SIG-M5 treated with dmso at 0.1 percent for 504 hours (cell line): Measurements from ENCODE around the gene TMPRSS12.
"Not testable (repeated sequence)": the region's sequence is repeated elsewhere in the genome, so short reads cannot be mapped to it uniquely, and the experiment has no call there.

ENCODE experiments used
- DNase-seq: peaks from one replicate; lab custom pipeline; 2025; ENCODE audit not compliant: unreplicated experiment; lab: John Stamatoyannopoulos, UW

TMPRSS12 gene

DNA sequence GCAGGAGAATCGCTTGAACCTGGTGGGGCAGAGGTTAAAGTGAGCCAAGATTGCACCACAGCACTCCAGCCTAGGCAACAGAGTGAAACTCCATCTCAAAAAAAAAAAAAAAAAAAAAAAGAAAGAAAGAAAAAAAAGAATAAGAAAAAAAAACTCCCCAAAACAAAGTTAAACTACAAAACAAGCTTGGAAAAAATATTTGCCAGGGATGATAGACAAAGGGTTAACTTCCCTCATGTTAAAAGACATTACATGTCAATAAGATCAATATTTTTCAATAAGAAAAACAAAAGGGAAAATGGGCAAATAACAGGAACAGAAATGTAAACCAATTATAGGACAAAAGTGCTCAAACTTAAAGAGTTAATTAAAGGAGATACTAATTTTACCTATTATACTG, 83.2 kb downstream of the TMPRSS12 start:
- no peak for DNase-seq

DNA sequence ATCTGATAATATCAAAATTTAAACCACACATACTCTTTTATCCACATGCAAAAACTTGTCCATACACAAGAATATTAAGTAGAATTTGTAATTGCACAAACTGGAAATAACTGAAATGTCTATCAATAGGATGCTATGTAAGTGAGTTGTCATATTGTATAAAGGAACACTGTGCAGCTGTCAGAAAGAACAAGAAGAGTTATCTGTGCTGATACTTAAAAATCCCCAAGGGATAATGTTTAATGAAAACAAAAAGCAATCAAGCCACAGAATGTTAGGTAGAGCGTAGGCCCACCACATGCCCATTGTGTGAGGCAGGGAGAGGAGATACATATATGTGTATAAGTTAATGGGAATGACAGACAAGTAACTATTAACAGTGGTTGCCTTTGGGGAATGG, 83.7 kb downstream of the TMPRSS12 start:
- no peak for DNase-seq

DNA sequence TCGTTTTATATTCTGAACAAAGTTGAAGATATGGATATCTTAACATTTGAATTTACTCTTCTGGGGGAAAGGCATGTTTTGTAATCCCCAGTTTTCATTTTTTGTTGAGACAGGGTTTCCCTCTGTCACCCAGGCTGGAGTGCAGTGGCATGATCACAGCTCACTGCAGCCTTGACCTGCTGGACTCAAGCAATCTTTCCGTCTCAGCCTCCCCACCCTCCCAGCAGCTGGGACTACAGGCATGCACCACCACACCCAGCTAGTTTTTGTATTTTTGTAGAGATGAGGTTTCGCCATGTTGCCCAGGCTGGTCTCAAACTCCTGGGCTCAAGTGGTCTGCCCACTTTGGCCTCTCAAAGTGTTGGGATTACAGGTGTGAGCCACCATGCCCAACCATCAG, 84.2 kb downstream of the TMPRSS12 start:
- not testable (repeated sequence) for DNase-seq

DNA sequence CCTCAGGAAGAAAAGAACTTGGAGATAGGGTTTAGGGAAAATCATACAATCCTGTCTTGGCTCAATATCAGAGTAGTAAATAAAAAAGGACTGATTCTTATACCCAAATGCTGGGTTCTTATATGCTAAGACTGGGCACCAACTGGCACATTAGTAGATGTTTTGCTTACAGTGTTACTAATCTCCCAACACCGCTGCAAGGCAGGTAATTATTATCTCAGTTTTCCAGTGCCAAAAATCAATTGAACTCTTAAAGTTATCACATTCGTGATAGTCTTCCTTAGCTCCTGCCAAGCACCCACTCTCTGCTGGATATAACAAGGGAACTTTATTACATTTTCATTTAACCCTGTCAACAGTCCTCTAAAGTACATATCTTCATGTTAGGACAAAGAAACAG, 84.6 kb downstream of the TMPRSS12 start:
- DNase-seq: no peak

DNA sequence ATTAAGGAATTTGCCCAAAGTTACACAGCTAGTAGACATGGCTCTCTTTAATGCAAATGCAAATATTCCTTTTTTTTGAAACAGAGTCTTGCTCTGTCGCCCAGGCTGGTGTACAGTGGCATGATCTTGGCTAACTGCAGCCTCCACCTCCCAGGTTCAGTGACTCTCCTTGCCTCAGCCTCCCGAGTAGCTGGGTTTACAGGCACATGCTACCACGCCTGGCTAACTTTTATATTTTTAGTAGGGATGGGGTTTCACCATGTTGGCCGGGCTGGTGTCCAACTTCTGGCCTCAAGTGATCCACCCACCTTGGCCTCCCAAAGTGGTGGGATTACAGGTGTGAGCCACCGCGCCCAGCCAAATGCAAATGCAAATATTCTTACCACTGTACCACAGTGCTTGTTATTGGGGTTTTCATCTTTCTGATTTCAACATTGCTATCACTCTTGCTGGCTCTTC, 85.1 kb downstream of the TMPRSS12 start:
- DNase-seq: no peak

DNA sequence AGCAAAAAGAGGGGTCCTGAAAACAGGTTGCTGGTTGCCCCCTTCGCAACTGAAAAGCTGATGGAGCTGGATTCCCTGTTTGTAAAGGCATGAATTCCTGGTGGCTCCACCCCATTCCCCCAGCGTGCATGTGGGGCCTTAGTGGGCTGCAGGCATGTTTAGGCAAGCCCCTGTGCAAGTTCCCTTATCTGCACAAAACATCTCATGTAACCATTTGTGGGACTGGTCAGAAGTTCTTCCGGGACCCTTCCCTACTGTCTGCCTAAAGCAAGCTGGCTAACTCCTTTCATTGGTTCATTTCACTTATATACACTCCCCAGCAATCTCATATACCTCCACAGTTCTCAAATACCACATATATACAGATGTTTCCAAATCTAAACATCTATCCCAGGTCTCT, 85.7 kb downstream of the TMPRSS12 start:
- DNase-seq: peak; percentile 58

DNA sequence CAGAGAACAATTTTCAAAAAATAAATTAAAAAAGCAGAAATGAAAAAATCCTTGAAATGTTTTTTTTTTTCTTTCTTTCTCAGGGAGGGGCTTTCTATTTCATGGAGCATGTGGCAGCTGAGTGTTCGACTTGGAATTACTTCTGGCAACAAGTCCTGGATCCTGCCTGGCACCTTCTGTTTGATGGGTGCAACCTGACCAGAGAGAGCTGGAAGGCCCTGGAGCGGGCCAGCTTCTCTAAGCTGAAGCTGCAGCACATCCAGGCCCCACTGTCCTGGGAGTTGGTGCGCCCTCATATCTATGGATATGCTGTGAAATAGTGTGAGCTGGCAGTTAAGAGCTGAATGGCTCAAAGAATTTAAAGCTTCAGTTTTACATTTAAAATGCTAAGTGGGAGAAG, 87.1 kb downstream of the TMPRSS12 start:
- no peak for DNase-seq

DNA sequence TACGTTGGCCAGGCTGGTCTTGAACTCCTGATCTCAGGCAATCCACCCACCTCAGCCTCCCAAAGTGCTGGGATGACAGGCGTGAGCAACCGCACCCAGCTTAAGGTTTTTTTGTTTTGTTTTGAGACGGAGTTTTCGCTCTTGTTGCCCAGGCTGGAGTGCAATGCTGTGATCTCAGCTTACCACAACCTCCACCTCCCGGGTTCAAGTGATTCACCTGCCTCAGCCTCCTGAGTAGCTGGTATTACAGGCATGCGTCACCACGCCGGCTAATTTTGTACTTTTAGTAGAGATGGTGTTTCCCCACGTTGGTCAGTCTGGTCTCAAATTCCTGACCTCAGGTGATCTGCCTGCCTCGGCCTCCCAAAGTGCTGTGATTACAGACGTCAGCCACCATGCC, 87.8 kb downstream of the TMPRSS12 start:
- not testable (repeated sequence) for DNase-seq

DNA sequence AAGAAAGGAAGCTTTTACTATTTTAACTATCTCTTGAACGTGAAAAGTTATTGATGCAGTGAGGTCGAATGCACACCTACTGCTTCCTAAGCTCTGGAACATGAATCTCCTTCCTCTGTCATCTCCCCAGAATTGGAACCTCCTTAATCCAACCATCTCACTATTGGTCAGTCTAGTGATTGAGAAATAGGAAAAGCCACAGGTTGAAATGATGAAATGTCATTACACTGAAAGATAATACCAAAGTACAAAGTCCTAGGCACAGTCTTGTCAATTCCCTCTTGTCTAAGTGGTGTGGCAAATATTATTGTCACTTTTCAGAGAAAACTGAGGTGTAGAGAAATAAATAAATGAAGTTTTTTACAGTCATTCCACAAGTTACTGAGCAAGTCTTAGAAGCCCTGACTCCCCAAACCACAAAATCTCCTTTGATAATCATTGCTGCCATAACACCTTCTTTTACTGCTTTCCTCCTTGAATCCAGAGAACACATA, 90.1 kb downstream of the TMPRSS12 start:
- DNase-seq: peak; percentile 29

DNA sequence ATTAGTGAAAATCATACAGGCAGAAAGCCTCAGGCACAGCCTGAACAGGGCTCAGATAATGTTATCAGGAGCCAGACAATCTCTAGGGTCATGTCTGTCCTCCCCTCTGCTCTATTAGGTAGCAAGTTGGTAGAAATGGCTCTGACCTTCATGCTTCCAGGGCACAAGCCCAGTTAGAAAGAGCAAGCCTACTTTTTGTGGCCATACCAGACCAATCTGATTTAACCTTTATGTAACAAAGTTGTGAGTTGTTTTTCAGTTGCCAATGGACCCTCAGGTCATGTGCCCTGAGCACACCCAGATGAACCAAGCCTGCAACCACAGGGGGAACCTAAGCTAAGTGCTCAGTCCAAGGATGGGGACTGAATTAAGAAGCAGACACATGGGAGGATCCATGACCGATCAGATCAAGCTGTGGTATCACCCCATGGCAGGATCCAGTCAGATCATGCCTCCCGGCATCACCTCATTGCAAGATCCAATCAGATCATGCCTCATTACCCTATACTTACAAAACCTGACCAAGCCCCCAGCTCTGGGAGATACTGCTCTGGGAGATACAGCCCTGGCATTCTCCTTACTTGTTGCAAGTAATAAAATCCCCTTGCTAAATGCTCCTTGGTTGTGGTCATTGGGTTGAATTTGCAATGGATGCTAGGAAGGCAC, 90.9 kb downstream of the TMPRSS12 start:
- DNase-seq: no peak

DNA sequence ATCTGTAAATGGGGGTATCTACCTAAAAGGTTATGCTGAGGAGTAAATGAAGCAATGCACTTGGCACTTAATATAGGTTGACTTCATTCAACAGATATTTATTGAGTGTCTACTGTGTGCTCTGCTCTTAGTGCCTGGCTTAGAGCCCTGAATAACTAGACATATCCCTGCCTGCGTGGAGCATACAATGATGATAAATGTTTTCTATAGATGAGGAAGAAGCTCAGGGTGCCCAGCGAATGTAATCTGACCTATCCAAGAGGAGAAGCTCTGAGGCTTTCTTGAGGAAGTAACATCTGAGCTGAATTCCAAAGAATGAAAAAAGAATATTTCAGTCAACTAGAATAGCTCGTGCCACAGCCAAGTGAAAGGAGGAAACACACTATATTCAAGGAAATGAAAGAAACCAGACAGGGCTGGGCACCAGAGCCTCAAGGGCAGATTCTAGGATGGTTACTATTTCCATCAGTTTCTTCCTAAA, 91.7 kb downstream of the TMPRSS12 start:
- DNase-seq: peak; percentile 75

DNA sequence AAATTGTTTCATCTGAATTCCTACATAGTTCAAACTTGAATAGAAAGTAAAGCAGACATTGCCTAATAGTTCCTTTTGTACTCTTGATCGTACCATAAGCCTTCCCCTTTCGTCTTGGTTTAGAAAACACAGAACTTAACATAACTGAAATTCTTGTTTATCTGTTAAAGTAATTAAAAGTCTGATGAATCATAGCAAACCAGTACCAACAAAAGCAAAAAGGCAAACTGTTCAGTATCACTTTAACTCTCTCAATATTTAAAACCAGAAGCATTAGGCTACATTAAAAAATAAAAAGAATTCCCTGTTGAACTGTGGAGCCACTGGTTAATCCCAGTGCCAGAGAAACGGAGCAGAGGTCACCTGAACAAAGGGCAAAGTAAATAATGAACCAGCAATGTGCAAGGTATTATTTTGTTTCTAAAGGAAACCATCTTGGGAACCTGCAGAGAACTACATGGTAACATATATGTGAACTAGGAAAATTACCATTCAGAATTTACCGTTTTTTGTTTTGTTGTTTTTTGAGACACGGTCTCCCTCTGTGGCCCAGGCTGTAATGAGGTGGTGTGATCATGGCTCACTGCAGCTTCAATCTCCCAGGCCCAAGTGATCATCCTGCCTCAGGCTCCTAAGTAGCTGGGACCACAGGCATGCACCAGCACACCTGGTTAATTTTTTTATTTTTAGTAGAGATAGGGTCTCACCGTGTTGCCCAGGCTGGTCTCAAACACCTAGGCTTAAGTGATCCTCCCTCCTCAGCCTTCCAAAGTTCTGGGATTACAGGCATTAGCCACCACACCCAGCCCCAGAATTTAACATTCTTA, 92.5 kb downstream of the TMPRSS12 start:
- DNase-seq: peak; percentile 68

DNA sequence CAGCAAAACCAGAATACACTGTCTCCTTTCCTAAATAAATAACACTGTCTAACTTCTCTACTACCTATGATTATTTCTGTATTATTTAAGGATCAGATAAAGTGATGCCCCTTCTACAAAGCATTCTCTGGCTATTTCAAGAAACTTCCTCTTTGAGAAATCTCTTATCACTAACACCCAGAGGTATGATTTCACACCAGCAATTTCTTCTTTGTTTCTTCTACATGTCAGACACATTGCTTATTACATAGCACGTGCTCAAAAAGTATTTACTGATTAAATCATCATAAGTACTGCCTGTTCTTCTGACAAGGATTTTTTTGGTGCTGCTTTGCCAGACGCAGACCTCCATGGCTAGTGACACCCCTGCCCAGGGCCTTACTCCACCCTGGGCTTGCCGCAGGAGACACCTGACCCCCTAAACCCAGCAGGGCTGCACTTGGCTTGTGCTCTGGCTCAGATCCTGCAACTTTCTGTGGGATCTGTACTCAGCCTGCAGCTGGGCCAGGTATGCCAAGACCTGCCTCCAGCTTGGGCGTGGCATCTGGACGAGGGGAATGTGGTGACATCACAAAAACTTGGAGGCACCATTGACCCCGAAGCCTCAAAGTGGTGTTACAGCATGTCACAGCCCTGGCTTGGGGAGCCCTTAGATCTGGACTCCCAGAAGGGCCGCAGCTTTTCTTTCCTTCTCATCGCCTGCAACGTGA, 94.2 kb downstream of the TMPRSS12 start:
- peak; percentile 35 for DNase-seq
